Upper lobe of left lung (tissue), 4 donors: ENCODE data around the gene GABBR1.

Experiments used
- EP300 ChIP-seq, 4 donors: sonication (generic); formaldehyde crosslinking; IDR thresholded peaks; one replicate each; pipeline ENCODE4 v1.5.1; 2017; ENCODE audit warnings: antibody characterized with exemption in 4 of 4, control low read depth in 2 of 4
- POLR2AphosphoS5 ChIP-seq, 2 donors: sonication (generic); formaldehyde crosslinking; IDR thresholded peaks; one replicate each; pipeline ENCODE4 v1.5.1; 2017; ENCODE audit warnings: antibody characterized with exemption in 2 of 2
- TF ChIP-seq, protein P1 (sequence below), 6 experiments: fragments of 450-650 bp in 4 of 6; fragments of 200-600 bp in 2 of 6; sonication (generic) in 2 of 6; IDR thresholded peaks; one replicate each; pipeline ENCODE4 v1.5.1; 2016 to 2019; ENCODE audit warnings: antibody characterized with exemption in 6 of 6

DNA sequence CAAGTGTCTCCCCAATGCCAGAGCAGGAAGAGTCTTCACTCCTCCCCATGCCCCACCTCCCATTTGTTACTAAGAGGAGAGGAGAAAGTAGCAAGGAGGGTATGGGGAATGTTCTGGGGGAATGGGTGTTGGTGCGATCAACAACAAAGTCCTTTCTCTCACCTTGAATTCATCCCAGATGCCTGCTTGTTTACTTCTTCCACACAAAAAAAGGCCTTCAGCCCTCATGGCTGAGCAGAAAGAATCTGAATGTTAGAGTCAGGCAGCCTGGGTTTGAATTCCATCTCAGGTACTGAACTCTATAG, 33.8 kb upstream of the GABBR1 start:
- TF ChIP-seq, protein P1, sequence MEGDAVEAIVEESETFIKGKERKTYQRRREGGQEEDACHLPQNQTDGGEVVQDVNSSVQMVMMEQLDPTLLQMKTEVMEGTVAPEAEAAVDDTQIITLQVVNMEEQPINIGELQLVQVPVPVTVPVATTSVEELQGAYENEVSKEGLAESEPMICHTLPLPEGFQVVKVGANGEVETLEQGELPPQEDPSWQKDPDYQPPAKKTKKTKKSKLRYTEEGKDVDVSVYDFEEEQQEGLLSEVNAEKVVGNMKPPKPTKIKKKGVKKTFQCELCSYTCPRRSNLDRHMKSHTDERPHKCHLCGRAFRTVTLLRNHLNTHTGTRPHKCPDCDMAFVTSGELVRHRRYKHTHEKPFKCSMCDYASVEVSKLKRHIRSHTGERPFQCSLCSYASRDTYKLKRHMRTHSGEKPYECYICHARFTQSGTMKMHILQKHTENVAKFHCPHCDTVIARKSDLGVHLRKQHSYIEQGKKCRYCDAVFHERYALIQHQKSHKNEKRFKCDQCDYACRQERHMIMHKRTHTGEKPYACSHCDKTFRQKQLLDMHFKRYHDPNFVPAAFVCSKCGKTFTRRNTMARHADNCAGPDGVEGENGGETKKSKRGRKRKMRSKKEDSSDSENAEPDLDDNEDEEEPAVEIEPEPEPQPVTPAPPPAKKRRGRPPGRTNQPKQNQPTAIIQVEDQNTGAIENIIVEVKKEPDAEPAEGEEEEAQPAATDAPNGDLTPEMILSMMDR (IDR thresholded peaks at IDR 0.05) = no peak
- TF ChIP-seq POLR2AphosphoS5 (IDR thresholded peaks at IDR 0.05) (no peak), EP300 (IDR thresholded peaks at IDR 0.05) (no peak)
